Stimulated activated CD4-positive, alpha-beta T cell treated with anti-CD3 and anti-CD28 coated beads, Interleukin-15, amount 100 ng/mL, for 24 hours (primary cell): Measurements from ENCODE around the gene KRTAP29-1.
A peak's percentile ranks its signal among the peaks of the same experiment; 100 is the strongest.
"Not testable (repeated sequence)": the region's sequence is repeated elsewhere in the genome, so short reads cannot be mapped to it uniquely, and the experiment has no call there.

Source experiments
- DNase-seq: peaks from one replicate; pipeline ENCODE4 v3.0.0-alpha.2; 2020

KRTAP29-1 gene

GRCh38 chr17:41301916-41302901, at the start of gene KRTAP29-1:
KRTAP29-1 (minus strand) TSS chr17:41302851; CDS start chr17:41302851, 0 bp downstream.
- no peak for DNase-seq

GRCh38 chr17:41351177-41351576, 48.5 kb upstream of the KRTAP29-1 start:
- no peak for DNase-seq

- DNase-seq, result not testable (repeated sequence)
Measured at GRCh38 chr17:41350381-41350878, 47.8 kb upstream of the KRTAP29-1 start, which contains the start of gene KRT33A. KRT33A (minus strand) TSS chr17:41350828; CDS start chr17:41350767, 61 bp downstream.

- no peak for DNase-seq
Measured at GRCh38 chr17:41347869-41348760, 45.5 kb upstream of the KRTAP29-1 start.

GRCh38 chr17:41346421-41346820, 43.8 kb upstream of the KRTAP29-1 start:
- not testable (repeated sequence) for DNase-seq

- no peak for DNase-seq
Measured at GRCh38 chr17:41345992-41346391, 43.3 kb upstream of the KRTAP29-1 start.

GRCh38 chr17:41343029-41343428, 40.4 kb upstream of the KRTAP29-1 start:
- DNase-seq, result no peak

GRCh38 chr17:41340934-41341861, 38.5 kb upstream of the KRTAP29-1 start:
- peak; percentile 61 for DNase-seq

GRCh38 chr17:41340494-41340893, 37.8 kb upstream of the KRTAP29-1 start:
- no peak for DNase-seq

GRCh38 chr17:41339571-41340172, 37.0 kb upstream of the KRTAP29-1 start:
- DNase-seq, result no peak

- no peak for DNase-seq
Measured at GRCh38 chr17:41338961-41339485, 36.4 kb upstream of the KRTAP29-1 start.

- no peak for DNase-seq
Measured at GRCh38 chr17:41335747-41336146, 33.1 kb upstream of the KRTAP29-1 start.

GRCh38 chr17:41334385-41335305, 32.0 kb upstream of the KRTAP29-1 start:
- DNase-seq, result no peak

GRCh38 chr17:41333836-41334235, 31.2 kb upstream of the KRTAP29-1 start:
- no peak for DNase-seq

GRCh38 chr17:41333098-41333497, 30.4 kb upstream of the KRTAP29-1 start:
- DNase-seq, result no peak

- DNase-seq, result no peak
Measured at GRCh38 chr17:41332239-41332638, 29.6 kb upstream of the KRTAP29-1 start.

GRCh38 chr17:41331606-41332005, 29.0 kb upstream of the KRTAP29-1 start:
- no peak for DNase-seq

- DNase-seq, result peak; percentile 46
Measured at GRCh38 chr17:41329279-41329948, 26.8 kb upstream of the KRTAP29-1 start.

- DNase-seq, result no peak
Measured at GRCh38 chr17:41328207-41328606, 25.6 kb upstream of the KRTAP29-1 start.
